Spleen (tissue), 11 donors: ENCODE measurements around the gene RFTN1. TPM values are rescaled to one million over a fixed set of nuclear protein-coding genes. Genes with fewer than 3 reads are reported as not detected.

ENCODE experiments used
- DNase-seq: peaks from one replicate; pipeline ENCODE4 v3.0.0-alpha.2; 2020
- H3K27ac ChIP-seq, 8 donors: fragments of 200-600 bp; sonication (generic) in 7 of 8; 1 replicate in 4 of 8; 2 replicates in 4 of 8; pipeline versions ENCODE4 v1.5.0 to v1.8.0; 2016 to 2021; ENCODE audit warnings: inconsistent platforms in 4 of 8, mild to moderate bottlenecking in 4 of 8, moderate library complexity in 1 of 8
- H3K27me3 ChIP-seq, 7 donors: fragments of 200-600 bp; sonication (generic) in 6 of 7; replicated peaks in 1 of 7; 1 replicate in 4 of 7; 2 replicates in 3 of 7; pipeline versions ENCODE4 v1.5.0 to v1.8.0; 2016 to 2021; ENCODE audit warnings: inconsistent platforms in 3 of 7, mild to moderate bottlenecking in 1 of 7
- H3K36me3 ChIP-seq, 6 donors: fragments of 200-600 bp; sonication (generic) in 5 of 6; 1 replicate in 4 of 6; 2 replicates in 2 of 6; pipeline versions ENCODE4 v1.5.0 to v1.8.0; 2016 to 2021; ENCODE audit warnings: inconsistent platforms in 2 of 6
- H3K4me1 ChIP-seq, 6 donors: fragments of 200-600 bp; sonication (generic) in 5 of 6; 1 replicate in 3 of 6; 2 replicates in 3 of 6; pipeline versions ENCODE4 v1.5.0 to v1.8.0; 2016 to 2021; ENCODE audit warnings: inconsistent platforms in 3 of 6
- H3K4me3 ChIP-seq, 8 donors: fragments of 200-600 bp; sonication (generic) in 7 of 8; 1 replicate in 4 of 8; 2 replicates in 4 of 8; pipeline versions ENCODE4 v1.5.0 to v1.8.0; 2016 to 2021; ENCODE audit warnings: inconsistent platforms in 4 of 8, mild to moderate bottlenecking in 4 of 8, moderate library complexity in 2 of 8
- H3K9me3 ChIP-seq, 8 donors: fragments of 200-600 bp; sonication (generic) in 7 of 8; 1 replicate in 4 of 8; 2 replicates in 4 of 8; pipeline versions ENCODE4 v1.5.0 to v1.8.0; 2016 to 2021; ENCODE audit warnings: inconsistent platforms in 4 of 8
- CTCF ChIP-seq, 11 experiments: fragments of 200-600 bp in 7 of 11; fragments of 450-650 bp in 4 of 11; sonication (generic) in 4 of 11; IDR thresholded peaks in 8 of 11; conservative IDR thresholded peaks in 3 of 11; 1 replicate in 7 of 11; 2 replicates in 4 of 11; pipeline versions ENCODE4 v1.4.0 to v1.8.0; 2016 to 2021; ENCODE audit warnings: antibody characterized with exemption in 11 of 11, inconsistent platforms in 4 of 11, mild to moderate bottlenecking in 1 of 11
- POLR2A ChIP-seq, 3 donors: fragments of 450-650 bp; IDR thresholded peaks; one replicate each; pipeline ENCODE4 v1.5.1; 2017; ENCODE audit warnings: antibody characterized with exemption in 3 of 3, mild to moderate bottlenecking in 1 of 3
- POLR2AphosphoS5 ChIP-seq, 3 donors: sonication (generic); formaldehyde crosslinking; IDR thresholded peaks; one replicate each; pipeline ENCODE4 v1.5.1; 2017; ENCODE audit warnings: antibody characterized with exemption in 3 of 3
- WGBS, 5 donors: extraction: QIAGEN DNeasy Blood & Tissue Kit in 3 of 5; methylation state at CpG; one replicate each; pipeline versions ENCODE4 v1.1.5 to v1.1.7; 2013 to 2018; 5-methylcytosine and 5-hydroxymethylcytosine counted together
- intact Hi-C: fragments of 100-400 bp; cut with DNase I; formaldehyde crosslinking; loops from one replicate; pipeline ENCODE4 v1.15.0; 2023; ENCODE audit warnings: low total_unique reads
- polyA plus RNA-seq, 3 donors: library from polyadenylated mRNA; stranded (reverse); fragments of 200-250 nt; gene quantifications; one replicate each; pipeline ENCODE4 v1.2.1, GENCODE V29; 2013
- total RNA-seq, 7 donors: library from RNA; depleted of rRNA in 3 of 7; stranded (reverse); fragments of >200 nt in 3 of 7; fragmentation: NEBNext Ultra II Directional in 4 of 7; extraction: Animal tissue kit (Norgen Biotek cat#: 25700) in 4 of 7; gene quantifications; one replicate each; pipeline versions ENCODE4 v1.1.0 to v1.2.1, GENCODE V29; 2016 to 2021
- donor health status: healthy with polysubstance abuse.
- donor health status: DM: no; HTN: no; CAD: no; lungs with moderate emphysema.
- donor health status: DM: no; HTN: no; CAD: no.
- donor health status: Bipolar disorder and iron deficiency.
- donor health status: healthy.
- donor health status: DM: no; HTN: no; CAD: no.
- donor health status: DM: yes; HTN: yes; CAD: no.

The RFTN1 gene
- total and polyA plus RNA-seq, 10 donors, result 30.4 to 106 (median 75.3) TPM

- H3K36me3 ChIP-seq, result no peaks in the 10 kb centered on the region
- peak; percentile 84 for DNase-seq
- peak overlapping the region; percentile 13 to 93 (median 59) for H3K27ac ChIP-seq
- no peaks in the 10 kb centered on the region for H3K9me3 ChIP-seq
- H3K27me3 ChIP-seq, result no peaks in the 10 kb centered on the region
- TF ChIP-seq POLR2AphosphoS5 (IDR thresholded peaks at IDR 0.05) (peak in 2 of 3 donors; percentile 53 to 54), CTCF (IDR thresholded peaks at IDR 0.05 in 8 of 11, conservative IDR thresholded peaks at IDR 0.05 in 3 of 11) (peak in 4 of 11 experiments; percentile 16 to 34 (median 20)), POLR2A (IDR thresholded peaks at IDR 0.05) (no peak)
- 24 to 42% (median 26%) methylated on average over 6 of the region's 6 CpGs for WGBS, 5 donors
- intact Hi-C loops, result no loop called here
- peaks cover 27 to 96% (median 69%) of the 10 kb centered on the region in 6 donors for H3K4me1 ChIP-seq
- H3K4me3 ChIP-seq, result peak overlapping the region in 1 of 8 donors; percentile 95
Observed at GRCh38 chr3:16516695-16517481, 3.4 kb upstream of the RFTN1 start.

- intact Hi-C loops, result no loop called here
Observed at GRCh38 chr3:16515885-16516420, 2.5 kb upstream of the RFTN1 start.

GRCh38 chr3:16514755-16515353 is 1.4 kb upstream of the RFTN1 start:
- Histone ChIP-seq H3K27me3 (no peaks in the 10 kb centered on the region), H3K36me3 (no peaks in the 10 kb centered on the region), H3K27ac (peak overlapping the region in 7 of 8 donors; percentile 89 to 93 (median 90)), H3K4me3 (peak overlapping the region in 5 of 8 donors; percentile 80 to 95 (median 84)), H3K9me3 (no peaks in the 10 kb centered on the region), H3K4me1 (peaks cover 35 to 96% (median 72%) of the 10 kb centered on the region in 6 donors)
- DNase-seq, result no peak
- TF ChIP-seq POLR2A (IDR thresholded peaks at IDR 0.05) (no peak), POLR2AphosphoS5 (IDR thresholded peaks at IDR 0.05) (no peak), CTCF (IDR thresholded peaks at IDR 0.05 in 8 of 11, conservative IDR thresholded peaks at IDR 0.05 in 3 of 11) (no peak)
- 64 to 78% (median 65%) methylated on average over 5 of the region's 5 CpGs for WGBS, 5 donors
- intact Hi-C loops, result no loop called here

More at GRCh38 chr3:16515885-16516420, 2.5 kb upstream of the RFTN1 start:
- no peak for TF ChIP-seq POLR2A (IDR thresholded peaks at IDR 0.05)
- TF ChIP-seq CTCF (IDR thresholded peaks at IDR 0.05 in 8 of 11, conservative IDR thresholded peaks at IDR 0.05 in 3 of 11), result no peak
- TF ChIP-seq POLR2AphosphoS5 (IDR thresholded peaks at IDR 0.05), result no peak
- no peak for DNase-seq
- H3K4me1 ChIP-seq, result peaks cover 29 to 96% (median 71%) of the 10 kb centered on the region in 6 donors
- 38 to 44% (median 41%) methylated on average over 10 to 11 of the region's 11 CpGs for WGBS, 5 donors
- no peaks in the 10 kb centered on the region for H3K36me3 ChIP-seq
- no peaks in the 10 kb centered on the region for H3K27me3 ChIP-seq
- H3K27ac ChIP-seq, result peak overlapping the region; percentile 5 to 93 (median 59)
- H3K9me3 ChIP-seq, result no peaks in the 10 kb centered on the region
- peak overlapping the region in 1 of 8 donors; percentile 95 for H3K4me3 ChIP-seq
